Skeletal muscle cell (primary cell): ENCODE results near the gene DAO.
A peak's percentile ranks its signal among the peaks of the same experiment; 100 is the strongest.
"Not testable (repeated sequence)": the region's sequence is repeated elsewhere in the genome, so short reads cannot be mapped to it uniquely, and the experiment has no call there.

Source experiments
- DNase-seq: peaks from one replicate; pipeline ENCODE4 v3.0.0-alpha.2; 2010; ENCODE audit warnings: low read depth
- H3K4me3 ChIP-seq: 2 replicates; pipeline ENCODE4 v1.5.1; 2011; ENCODE audit warnings: low read depth, mild to moderate bottlenecking, control low read depth, low read length, moderate library complexity

DAO gene

GRCh38 chr12:108846290-108846701, 33.6 kb upstream of the DAO start:
- no peak overlapping the region for H3K4me3 ChIP-seq
- no peak for DNase-seq

- no peak for DNase-seq
- no peak overlapping the region for H3K4me3 ChIP-seq
Measured at GRCh38 chr12:108847705-108848104, 32.2 kb upstream of the DAO start.

GRCh38 chr12:108849660-108850059, 30.2 kb upstream of the DAO start:
- no peak overlapping the region for H3K4me3 ChIP-seq
- DNase-seq, result no peak

- DNase-seq, result peak; percentile 76
- no peak overlapping the region for H3K4me3 ChIP-seq
Measured at GRCh38 chr12:108850854-108851573, 28.9 kb upstream of the DAO start.

- no peak for DNase-seq
- H3K4me3 ChIP-seq, result no peak overlapping the region
Measured at GRCh38 chr12:108852674-108853309, 27.1 kb upstream of the DAO start.

- no peak overlapping the region for H3K4me3 ChIP-seq
- no peak for DNase-seq
Measured at GRCh38 chr12:108853426-108853825, 26.5 kb upstream of the DAO start.

- H3K4me3 ChIP-seq, result no peak overlapping the region
- DNase-seq, result peak; percentile 90
Measured at GRCh38 chr12:108853981-108854446, 25.9 kb upstream of the DAO start.

GRCh38 chr12:108854451-108855283, 25.2 kb upstream of the DAO start:
- DNase-seq, result peak; percentile 97
- H3K4me3 ChIP-seq, result no peak overlapping the region

- DNase-seq, result no peak
- H3K4me3 ChIP-seq, result peak overlapping the region; percentile 81
Measured at GRCh38 chr12:108855284-108856169, 24.4 kb upstream of the DAO start.

- peak overlapping the region; percentile 81 for H3K4me3 ChIP-seq
- DNase-seq, result no peak
Measured at GRCh38 chr12:108856170-108856427, 23.8 kb upstream of the DAO start.

- peak; percentile 47 for DNase-seq
- peak overlapping the region; percentile 81 for H3K4me3 ChIP-seq
Measured at GRCh38 chr12:108856428-108857157, 23.3 kb upstream of the DAO start.

- H3K4me3 ChIP-seq, result peak overlapping the region; percentile 81
- DNase-seq, result no peak
Measured at GRCh38 chr12:108857158-108857407, 22.8 kb upstream of the DAO start.

- peak overlapping the region; percentile 48 for H3K4me3 ChIP-seq
- no peak for DNase-seq
Measured at GRCh38 chr12:108858311-108859074, 21.4 kb upstream of the DAO start.

GRCh38 chr12:108859141-108859922, 20.6 kb upstream of the DAO start:
- H3K4me3 ChIP-seq, DNase-seq: not testable (repeated sequence)

GRCh38 chr12:108859923-108860291, 20.0 kb upstream of the DAO start:
- no peak for DNase-seq
- no peak overlapping the region for H3K4me3 ChIP-seq

GRCh38 chr12:108860443-108860842, 19.4 kb upstream of the DAO start:
- no peak overlapping the region for H3K4me3 ChIP-seq
- DNase-seq, result no peak

GRCh38 chr12:108861878-108862587, 17.9 kb upstream of the DAO start:
- H3K4me3 ChIP-seq, result no peak overlapping the region
- no peak for DNase-seq
